ENCODE results near the gene GANC.

Gene GANC

GRCh38 chr15:42402455-42403205, 129.6 kb downstream of the GANC start:
- TF ChIP-seq CTCF (IDR thresholded peaks at IDR 0.05), result no peak
- no peak overlapping the region for H3K4me3 ChIP-seq
- DNase-seq (ENCODE audit: low spot score), result no peak
- H3K27ac ChIP-seq, result no peak overlapping the region

- no peak overlapping the region for H3K27ac ChIP-seq
- DNase-seq (ENCODE audit: low spot score), result no peak
- H3K4me3 ChIP-seq, result no peak overlapping the region
- TF ChIP-seq CTCF (IDR thresholded peaks at IDR 0.05), result no peak
These were observed 130.4 kb downstream of the GANC start for GRCh38 chr15:42403389-42403788.

- Histone ChIP-seq H3K4me3 (no peak overlapping the region), H3K27ac (no peak overlapping the region)
- no peak for DNase-seq (ENCODE audit: low spot score)
- no peak for TF ChIP-seq CTCF (IDR thresholded peaks at IDR 0.05)
These were observed 131.6 kb downstream of the GANC start for GRCh38 chr15:42404461-42405235.

- no peak for TF ChIP-seq CTCF (IDR thresholded peaks at IDR 0.05)
- Histone ChIP-seq H3K27ac (no peak overlapping the region), H3K4me3 (no peak overlapping the region)
- DNase-seq (ENCODE audit: low spot score), result no peak
These were observed 133.0 kb downstream of the GANC start for GRCh38 chr15:42405863-42406482.
